ENCODE measurements around the gene CLCN7.

Gene CLCN7

DNA sequence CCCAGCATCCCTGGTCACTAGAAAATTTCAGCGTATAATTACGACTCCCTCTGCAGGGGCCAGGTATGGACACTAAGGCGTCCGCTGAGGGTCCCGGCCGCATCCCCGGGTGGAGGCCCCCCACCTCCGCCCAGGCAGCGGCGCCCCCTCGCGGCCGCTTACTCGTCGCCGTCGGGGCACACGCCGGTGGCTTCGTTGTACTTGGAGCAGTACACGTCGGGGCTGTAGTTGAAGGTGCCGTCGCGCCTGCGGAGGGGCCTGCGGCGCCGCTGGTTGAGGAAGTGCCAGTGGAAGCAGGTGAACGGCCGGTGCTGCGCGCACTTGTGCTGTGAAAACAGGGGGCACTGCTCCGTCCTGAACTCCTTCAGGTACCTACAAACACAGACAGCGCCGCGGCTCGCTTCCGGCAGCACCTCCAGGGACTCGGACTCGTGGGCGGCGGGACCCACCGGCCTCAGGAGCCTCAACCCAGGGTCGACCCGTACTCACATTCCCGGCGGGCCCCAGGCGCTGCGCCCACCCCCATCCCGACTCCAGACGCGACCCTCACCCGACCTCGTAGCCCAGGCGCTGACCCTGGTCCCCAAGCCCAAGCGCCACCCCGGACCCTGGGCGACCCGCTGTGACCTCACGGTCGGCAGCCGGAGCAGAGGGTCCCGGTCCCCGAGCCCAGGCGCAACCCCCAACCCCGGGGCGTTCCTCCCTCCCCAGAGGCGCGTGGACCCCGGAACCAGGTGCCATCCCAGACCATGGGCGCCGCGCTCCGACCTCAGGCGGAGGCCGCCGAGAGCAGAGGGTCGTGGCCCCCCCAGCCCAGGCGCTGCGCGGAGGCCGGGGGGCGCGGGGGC, 60.9 kb downstream of the CLCN7 start:
- TF ChIP-seq NFIC (IDR thresholded peaks at IDR 0.05) (no peak), YY1 (IDR thresholded peaks at IDR 0.05; ENCODE audit: low read depth) (no peak), TAF1 (IDR thresholded peaks at IDR 0.05; ENCODE audit: low read depth) (no peak), FOXM1 (IDR thresholded peaks at IDR 0.05; ENCODE audit: borderline replicate concordance, low read depth) (no peak), RAD21 (IDR thresholded peaks at IDR 0.05; ENCODE audit: low read depth) (peak; percentile 45; the same call in 1 of the 2 replicates), CREB1 (IDR thresholded peaks at IDR 0.05; ENCODE audit: low read depth) (no peak), TEAD4 (IDR thresholded peaks at IDR 0.05) (no peak), ZBTB7A (IDR thresholded peaks at IDR 0.05; ENCODE audit: low read depth) (peak; percentile 81; the same call in 1 of the 2 replicates), TCF12 (IDR thresholded peaks at IDR 0.05; ENCODE audit: low read depth) (no peak), CEBPB (IDR thresholded peaks at IDR 0.05) (no peak)
- TF ChIP-seq, protein P1, sequence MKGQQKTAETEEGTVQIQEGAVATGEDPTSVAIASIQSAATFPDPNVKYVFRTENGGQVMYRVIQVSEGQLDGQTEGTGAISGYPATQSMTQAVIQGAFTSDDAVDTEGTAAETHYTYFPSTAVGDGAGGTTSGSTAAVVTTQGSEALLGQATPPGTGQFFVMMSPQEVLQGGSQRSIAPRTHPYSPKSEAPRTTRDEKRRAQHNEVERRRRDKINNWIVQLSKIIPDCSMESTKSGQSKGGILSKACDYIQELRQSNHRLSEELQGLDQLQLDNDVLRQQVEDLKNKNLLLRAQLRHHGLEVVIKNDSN (IDR thresholded peaks at IDR 0.05): no peak
- TF ChIP-seq, protein P2, sequence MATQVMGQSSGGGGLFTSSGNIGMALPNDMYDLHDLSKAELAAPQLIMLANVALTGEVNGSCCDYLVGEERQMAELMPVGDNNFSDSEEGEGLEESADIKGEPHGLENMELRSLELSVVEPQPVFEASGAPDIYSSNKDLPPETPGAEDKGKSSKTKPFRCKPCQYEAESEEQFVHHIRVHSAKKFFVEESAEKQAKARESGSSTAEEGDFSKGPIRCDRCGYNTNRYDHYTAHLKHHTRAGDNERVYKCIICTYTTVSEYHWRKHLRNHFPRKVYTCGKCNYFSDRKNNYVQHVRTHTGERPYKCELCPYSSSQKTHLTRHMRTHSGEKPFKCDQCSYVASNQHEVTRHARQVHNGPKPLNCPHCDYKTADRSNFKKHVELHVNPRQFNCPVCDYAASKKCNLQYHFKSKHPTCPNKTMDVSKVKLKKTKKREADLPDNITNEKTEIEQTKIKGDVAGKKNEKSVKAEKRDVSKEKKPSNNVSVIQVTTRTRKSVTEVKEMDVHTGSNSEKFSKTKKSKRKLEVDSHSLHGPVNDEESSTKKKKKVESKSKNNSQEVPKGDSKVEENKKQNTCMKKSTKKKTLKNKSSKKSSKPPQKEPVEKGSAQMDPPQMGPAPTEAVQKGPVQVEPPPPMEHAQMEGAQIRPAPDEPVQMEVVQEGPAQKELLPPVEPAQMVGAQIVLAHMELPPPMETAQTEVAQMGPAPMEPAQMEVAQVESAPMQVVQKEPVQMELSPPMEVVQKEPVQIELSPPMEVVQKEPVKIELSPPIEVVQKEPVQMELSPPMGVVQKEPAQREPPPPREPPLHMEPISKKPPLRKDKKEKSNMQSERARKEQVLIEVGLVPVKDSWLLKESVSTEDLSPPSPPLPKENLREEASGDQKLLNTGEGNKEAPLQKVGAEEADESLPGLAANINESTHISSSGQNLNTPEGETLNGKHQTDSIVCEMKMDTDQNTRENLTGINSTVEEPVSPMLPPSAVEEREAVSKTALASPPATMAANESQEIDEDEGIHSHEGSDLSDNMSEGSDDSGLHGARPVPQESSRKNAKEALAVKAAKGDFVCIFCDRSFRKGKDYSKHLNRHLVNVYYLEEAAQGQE (IDR thresholded peaks at IDR 0.05; ENCODE audit: low read depth): no peak
- TF ChIP-seq, protein P3, sequence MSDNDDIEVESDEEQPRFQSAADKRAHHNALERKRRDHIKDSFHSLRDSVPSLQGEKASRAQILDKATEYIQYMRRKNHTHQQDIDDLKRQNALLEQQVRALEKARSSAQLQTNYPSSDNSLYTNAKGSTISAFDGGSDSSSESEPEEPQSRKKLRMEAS (IDR thresholded peaks at IDR 0.05): peak; percentile 51; the same call in 1 of the 2 replicates

DNA sequence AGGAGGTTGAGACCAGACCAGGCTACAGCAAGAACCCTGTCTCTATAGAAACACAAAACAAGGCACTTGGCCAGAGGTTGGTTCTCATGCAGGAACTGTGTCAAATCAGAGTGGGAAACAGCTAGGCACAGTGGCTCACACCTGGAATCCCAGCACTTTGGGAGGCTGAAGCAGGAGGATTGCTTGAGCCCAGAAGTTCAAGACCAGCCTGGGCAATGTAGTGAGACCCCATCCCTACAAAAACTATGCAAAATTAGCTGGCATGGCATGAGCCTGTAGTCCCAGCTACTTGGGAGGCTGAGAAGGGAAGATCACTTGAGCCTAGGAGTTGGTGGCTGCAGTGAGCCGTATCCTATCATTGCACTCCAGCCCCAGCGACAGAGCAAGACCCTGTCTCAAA, 62.0 kb downstream of the CLCN7 start:
- TF ChIP-seq, protein P3 (IDR thresholded peaks at IDR 0.05): no peak
- TF ChIP-seq TCF12 (IDR thresholded peaks at IDR 0.05; ENCODE audit: low read depth) (no peak), TEAD4 (IDR thresholded peaks at IDR 0.05) (no peak), FOXM1 (IDR thresholded peaks at IDR 0.05; ENCODE audit: borderline replicate concordance, low read depth) (no peak), CREB1 (IDR thresholded peaks at IDR 0.05; ENCODE audit: low read depth) (no peak), CEBPB (IDR thresholded peaks at IDR 0.05) (no peak), EGR1 (IDR thresholded peaks at IDR 0.05) (no peak), TAF1 (IDR thresholded peaks at IDR 0.05; ENCODE audit: low read depth) (no peak), YY1 (IDR thresholded peaks at IDR 0.05; ENCODE audit: low read depth) (no peak), EP300 (IDR thresholded peaks at IDR 0.05; ENCODE audit: borderline replicate concordance) (no peak), ZBTB7A (IDR thresholded peaks at IDR 0.05; ENCODE audit: low read depth) (no peak), RAD21 (IDR thresholded peaks at IDR 0.05; ENCODE audit: low read depth) (no peak), NFIC (IDR thresholded peaks at IDR 0.05) (no peak)
- TF ChIP-seq, protein P1 (IDR thresholded peaks at IDR 0.05): no peak
- TF ChIP-seq, protein P2 (IDR thresholded peaks at IDR 0.05; ENCODE audit: low read depth): no peak

DNA sequence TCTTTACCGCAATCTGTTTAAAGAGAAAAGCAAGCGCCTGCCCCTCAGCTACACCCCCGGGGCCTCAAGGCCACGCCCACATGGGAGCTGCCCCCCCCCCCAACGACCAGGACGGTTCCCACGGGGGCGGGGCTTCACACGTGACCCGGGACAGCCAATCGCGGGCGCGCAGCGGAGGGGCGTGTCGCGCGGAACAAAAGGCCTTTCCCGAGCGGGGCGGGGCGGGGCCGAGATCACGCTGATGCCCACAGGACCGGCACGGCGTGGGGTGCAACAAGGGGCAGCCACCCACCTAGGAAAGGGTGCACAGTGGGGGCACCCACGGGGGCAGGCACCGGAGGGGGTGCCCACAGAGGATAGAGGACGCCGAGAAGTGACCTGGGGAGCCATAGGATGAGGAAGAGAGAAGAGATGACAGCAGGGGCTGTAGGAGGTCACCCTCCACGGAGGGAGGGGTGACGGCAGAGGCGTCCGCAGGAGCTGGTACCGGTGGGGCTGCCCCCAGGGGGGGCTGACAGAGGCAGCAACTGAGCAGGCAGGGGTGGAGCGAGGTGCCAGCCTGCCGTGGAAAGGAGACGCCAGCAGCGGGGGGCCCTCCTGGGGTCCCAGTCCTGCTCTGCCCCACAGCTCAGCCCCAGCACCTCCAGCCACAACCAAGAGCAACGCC, 66.5 kb downstream of the CLCN7 start:
- no peak for TF ChIP-seq RAD21 (IDR thresholded peaks at IDR 0.05; ENCODE audit: low read depth)
- TF ChIP-seq, protein P3 (IDR thresholded peaks at IDR 0.05): no peak
- TF ChIP-seq TAF1 (IDR thresholded peaks at IDR 0.05; ENCODE audit: low read depth): no peak
- TF ChIP-seq, protein P1 (IDR thresholded peaks at IDR 0.05): peak; percentile 98
- no peak for TF ChIP-seq CREB1 (IDR thresholded peaks at IDR 0.05; ENCODE audit: low read depth)
- no peak for TF ChIP-seq YY1 (IDR thresholded peaks at IDR 0.05; ENCODE audit: low read depth)
- TF ChIP-seq TCF12 (IDR thresholded peaks at IDR 0.05; ENCODE audit: low read depth): no peak
- TF ChIP-seq ZBTB7A (IDR thresholded peaks at IDR 0.05; ENCODE audit: low read depth): peak; percentile 66; the same call in 1 of the 2 replicates
- TF ChIP-seq EGR1 (IDR thresholded peaks at IDR 0.05): peak; percentile 23; the same call in 1 of the 2 replicates

DNA sequence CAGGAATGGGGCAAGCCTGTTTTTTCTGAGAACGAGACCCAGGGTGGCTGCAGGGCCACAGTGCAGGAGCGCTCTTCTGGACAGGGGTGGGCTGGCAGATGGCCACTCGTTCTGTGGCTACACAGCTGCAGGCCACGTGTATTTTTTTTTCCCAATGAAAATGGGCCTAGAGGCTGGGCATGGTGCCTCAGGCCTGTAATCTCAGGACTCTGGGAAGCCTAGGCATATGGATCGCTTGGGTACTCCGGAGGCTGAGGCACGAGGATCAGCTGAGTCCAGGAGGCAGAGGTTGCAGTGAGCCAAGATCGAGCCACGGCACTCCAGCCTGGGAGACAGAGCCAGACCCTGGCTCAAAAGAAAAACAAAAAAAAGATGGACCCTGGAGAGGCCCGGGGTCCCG, 67.1 kb downstream of the CLCN7 start:
- TF ChIP-seq CEBPB (IDR thresholded peaks at IDR 0.05) (no peak), TCF12 (IDR thresholded peaks at IDR 0.05; ENCODE audit: low read depth) (no peak), RAD21 (IDR thresholded peaks at IDR 0.05; ENCODE audit: low read depth) (no peak), EP300 (IDR thresholded peaks at IDR 0.05; ENCODE audit: borderline replicate concordance) (no peak), EGR1 (IDR thresholded peaks at IDR 0.05) (no peak), ZBTB7A (IDR thresholded peaks at IDR 0.05; ENCODE audit: low read depth) (no peak), NFIC (IDR thresholded peaks at IDR 0.05) (no peak), TAF1 (IDR thresholded peaks at IDR 0.05; ENCODE audit: low read depth) (no peak), TEAD4 (IDR thresholded peaks at IDR 0.05) (no peak), YY1 (IDR thresholded peaks at IDR 0.05; ENCODE audit: low read depth) (no peak), CREB1 (IDR thresholded peaks at IDR 0.05; ENCODE audit: low read depth) (no peak), FOXM1 (IDR thresholded peaks at IDR 0.05; ENCODE audit: borderline replicate concordance, low read depth) (no peak)
- TF ChIP-seq, protein P2 (IDR thresholded peaks at IDR 0.05; ENCODE audit: low read depth): no peak
- TF ChIP-seq, protein P1 (IDR thresholded peaks at IDR 0.05): no peak
- TF ChIP-seq, protein P3 (IDR thresholded peaks at IDR 0.05): no peak

Data from Ishikawa (cell line).